CD1c-positive myeloid dendritic cell (primary cell): ENCODE data around the gene MYLK.

Experiments
- DNase-seq: peaks from one replicate; pipeline ENCODE4 v3.0.0-alpha.2; 2016; ENCODE audit errors: extremely low spot score

Gene MYLK

GRCh38 chr3:123678108-123678511, 206.0 kb downstream of the MYLK start:
- no peak for DNase-seq

GRCh38 chr3:123672429-123673146, 211.5 kb downstream of the MYLK start:
- DNase-seq = no peak

GRCh38 chr3:123670743-123671142, 213.4 kb downstream of the MYLK start:
- no peak for DNase-seq

GRCh38 chr3:123668906-123669305, 215.2 kb downstream of the MYLK start:
- no peak for DNase-seq

GRCh38 chr3:123667784-123668183, 216.3 kb downstream of the MYLK start:
- DNase-seq = no peak

GRCh38 chr3:123664753-123665152, 219.4 kb downstream of the MYLK start:
- no peak for DNase-seq

- DNase-seq = no peak
Observed at GRCh38 chr3:123663977-123664376, 220.2 kb downstream of the MYLK start.

GRCh38 chr3:123661973-123662372, 222.2 kb downstream of the MYLK start:
- DNase-seq = no peak

- DNase-seq = no peak
Observed at GRCh38 chr3:123660900-123661299, 223.2 kb downstream of the MYLK start.

- DNase-seq = no peak
Observed at GRCh38 chr3:123660141-123660675, 223.9 kb downstream of the MYLK start.

GRCh38 chr3:123658852-123659206, 225.3 kb downstream of the MYLK start:
- no peak for DNase-seq

GRCh38 chr3:123658118-123658851, 225.8 kb downstream of the MYLK start:
- no peak for DNase-seq

GRCh38 chr3:123657568-123657967, 226.6 kb downstream of the MYLK start:
- no peak for DNase-seq

GRCh38 chr3:123657111-123657510, 227.0 kb downstream of the MYLK start:
- DNase-seq = no peak

GRCh38 chr3:123656691-123657090, 227.4 kb downstream of the MYLK start:
- DNase-seq = peak; percentile 29

- no peak for DNase-seq
Observed at GRCh38 chr3:123656274-123656673, 227.9 kb downstream of the MYLK start.

GRCh38 chr3:123655400-123655799, 228.7 kb downstream of the MYLK start:
- no peak for DNase-seq

GRCh38 chr3:123653221-123653682, 230.9 kb downstream of the MYLK start:
- DNase-seq = no peak

GRCh38 chr3:123652342-123652984, 231.7 kb downstream of the MYLK start:
- peak; percentile 77 for DNase-seq

GRCh38 chr3:123651449-123652341, 232.4 kb downstream of the MYLK start:
- no peak for DNase-seq

GRCh38 chr3:123650101-123650500, 234.0 kb downstream of the MYLK start:
- DNase-seq = no peak
